ENCODE results near the gene MMP17. TPM values are rescaled to one million over a fixed set of nuclear protein-coding genes. Genes with fewer than 3 reads are reported as not detected.

The MMP17 gene
- total RNA-seq, 2 donors from 2014 or later: 10.9 to 12.0 TPM

GRCh38 chr12:131833288-131833895, 5.2 kb downstream of the MMP17 start:
- Histone ChIP-seq H3K4me3 (ENCODE audit: low read length) (no peak overlapping the region), H3K27ac (ENCODE audit: low read depth, low read length) (no peak overlapping the region), H3K9me3 (ENCODE audit: control insufficient read depth, low read length) (no peaks in the 10 kb centered on the region), H3K9ac (ENCODE audit: extremely low read depth, low read length, poor library complexity, severe bottlenecking) (no peak overlapping the region), H3K27me3 (ENCODE audit: control insufficient read depth, insufficient read depth, low read length, poor library complexity, severe bottlenecking) (peaks cover 29% of the 10 kb centered on the region), H3K4me1 (ENCODE audit: control insufficient read depth, insufficient read depth, low read length) (no peaks in the 10 kb centered on the region), H3K36me3 (ENCODE audit: control insufficient read depth, insufficient read depth, low read length) (no peaks in the 10 kb centered on the region)
- Mint-ChIP-seq H3K27me3 (ENCODE audit: insufficient read depth) (peaks cover 26% of the 10 kb centered on the region), H3K27ac (no peak overlapping the region), H3K4me1 (peaks cover 2% of the 10 kb centered on the region), H3K9me3 (no peaks in the 10 kb centered on the region), H3K36me3 (ENCODE audit: low read depth) (no peaks in the 10 kb centered on the region), H3K4me3 (no peak overlapping the region)
- no peak for DNase-seq
- TF ChIP-seq, protein P1, sequence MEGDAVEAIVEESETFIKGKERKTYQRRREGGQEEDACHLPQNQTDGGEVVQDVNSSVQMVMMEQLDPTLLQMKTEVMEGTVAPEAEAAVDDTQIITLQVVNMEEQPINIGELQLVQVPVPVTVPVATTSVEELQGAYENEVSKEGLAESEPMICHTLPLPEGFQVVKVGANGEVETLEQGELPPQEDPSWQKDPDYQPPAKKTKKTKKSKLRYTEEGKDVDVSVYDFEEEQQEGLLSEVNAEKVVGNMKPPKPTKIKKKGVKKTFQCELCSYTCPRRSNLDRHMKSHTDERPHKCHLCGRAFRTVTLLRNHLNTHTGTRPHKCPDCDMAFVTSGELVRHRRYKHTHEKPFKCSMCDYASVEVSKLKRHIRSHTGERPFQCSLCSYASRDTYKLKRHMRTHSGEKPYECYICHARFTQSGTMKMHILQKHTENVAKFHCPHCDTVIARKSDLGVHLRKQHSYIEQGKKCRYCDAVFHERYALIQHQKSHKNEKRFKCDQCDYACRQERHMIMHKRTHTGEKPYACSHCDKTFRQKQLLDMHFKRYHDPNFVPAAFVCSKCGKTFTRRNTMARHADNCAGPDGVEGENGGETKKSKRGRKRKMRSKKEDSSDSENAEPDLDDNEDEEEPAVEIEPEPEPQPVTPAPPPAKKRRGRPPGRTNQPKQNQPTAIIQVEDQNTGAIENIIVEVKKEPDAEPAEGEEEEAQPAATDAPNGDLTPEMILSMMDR (conservative IDR thresholded peaks at IDR 0.05): no peak
- 93 to 97% methylated on average over 15 to 23 of the region's 23 CpGs for WGBS, 2 experiments (ENCODE audit: insufficient coverage in 1 of 2, insufficient read length in 1 of 2)

GRCh38 chr12:131833896-131834641, 5.9 kb downstream of the MMP17 start:
- TF ChIP-seq, protein P1 (conservative IDR thresholded peaks at IDR 0.05): peak; percentile 75
- WGBS, 2 experiments (ENCODE audit: insufficient coverage in 1 of 2, insufficient read length in 1 of 2): 78 to 84% methylated on average over 7 to 21 of the region's 23 CpGs
- Histone ChIP-seq H3K4me1 (ENCODE audit: control insufficient read depth, insufficient read depth, low read length) (no peaks in the 10 kb centered on the region), H3K9me3 (ENCODE audit: control insufficient read depth, low read length) (no peaks in the 10 kb centered on the region), H3K27me3 (ENCODE audit: control insufficient read depth, insufficient read depth, low read length, poor library complexity, severe bottlenecking) (peaks cover 24% of the 10 kb centered on the region), H3K9ac (ENCODE audit: extremely low read depth, low read length, poor library complexity, severe bottlenecking) (no peak overlapping the region), H3K36me3 (ENCODE audit: control insufficient read depth, insufficient read depth, low read length) (no peaks in the 10 kb centered on the region), H3K27ac (ENCODE audit: low read depth, low read length) (no peak overlapping the region), H3K4me3 (ENCODE audit: low read length) (no peak overlapping the region)
- Mint-ChIP-seq H3K9me3 (no peaks in the 10 kb centered on the region), H3K27ac (no peak overlapping the region), H3K4me3 (no peak overlapping the region), H3K27me3 (ENCODE audit: insufficient read depth) (peaks cover 23% of the 10 kb centered on the region), H3K4me1 (peaks cover 2% of the 10 kb centered on the region), H3K36me3 (ENCODE audit: low read depth) (no peaks in the 10 kb centered on the region)
- peak; percentile 75 for DNase-seq

DNA sequence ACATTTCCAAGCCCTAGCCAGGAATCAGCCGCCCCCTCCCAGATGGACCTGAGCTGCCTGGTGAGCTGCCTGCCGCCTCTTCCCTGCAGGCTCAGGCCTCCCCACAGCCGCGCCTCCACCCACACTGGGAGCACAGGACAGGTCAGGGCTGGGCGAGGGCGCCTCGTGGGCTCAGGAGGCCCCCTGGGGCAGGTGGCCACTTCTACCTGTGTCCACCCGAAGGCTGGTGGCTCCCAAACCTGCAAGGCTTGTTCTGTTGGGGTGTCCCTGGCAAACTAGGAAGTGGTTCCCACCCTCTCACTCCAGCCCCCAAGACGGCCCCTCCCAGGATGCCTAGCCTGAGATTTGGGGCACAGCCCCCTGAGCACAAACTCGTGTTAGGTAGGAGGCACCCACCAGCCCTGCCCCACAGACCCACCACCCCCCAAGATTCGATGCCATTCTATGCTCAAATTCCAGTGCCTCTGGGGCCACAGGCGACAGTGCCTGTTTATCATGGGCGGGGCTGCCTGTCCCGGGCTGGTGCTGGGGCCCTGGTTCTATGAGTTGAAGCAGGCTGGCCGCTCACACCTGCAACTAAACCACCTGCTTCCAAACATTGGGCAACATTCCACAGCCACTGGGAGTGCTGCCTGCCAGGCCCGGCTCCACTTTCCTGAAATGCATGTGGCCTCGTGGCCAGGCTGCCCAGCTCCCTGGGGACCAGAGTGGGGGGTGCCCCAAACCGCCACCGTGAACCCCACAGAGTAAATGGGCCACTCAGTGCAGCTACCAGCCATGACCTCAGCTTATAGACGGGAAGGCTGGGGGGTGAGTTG, 6.8 kb downstream of the MMP17 start:
- DNase-seq: no peak
- Mint-ChIP-seq H3K9me3 (no peaks in the 10 kb centered on the region), H3K36me3 (ENCODE audit: low read depth) (no peaks in the 10 kb centered on the region), H3K4me3 (no peak overlapping the region), H3K27me3 (ENCODE audit: insufficient read depth) (peaks cover 14% of the 10 kb centered on the region), H3K4me1 (no peaks in the 10 kb centered on the region), H3K27ac (no peak overlapping the region)
- no peak overlapping the region for H3K27ac ChIP-seq (ENCODE audit: low read depth, low read length)
- no peaks in the 10 kb centered on the region for H3K9me3 ChIP-seq (ENCODE audit: control insufficient read depth, low read length)
- TF ChIP-seq, protein P1 (conservative IDR thresholded peaks at IDR 0.05): no peak
- no peaks in the 10 kb centered on the region for H3K4me1 ChIP-seq (ENCODE audit: control insufficient read depth, insufficient read depth, low read length)
- H3K9ac ChIP-seq (ENCODE audit: extremely low read depth, low read length, poor library complexity, severe bottlenecking): no peak overlapping the region
- H3K4me3 ChIP-seq (ENCODE audit: low read length): no peak overlapping the region
- no peaks in the 10 kb centered on the region for H3K36me3 ChIP-seq (ENCODE audit: control insufficient read depth, insufficient read depth, low read length)
- 89 to 92% methylated on average over 14 to 20 of the region's 20 CpGs for WGBS, 2 experiments (ENCODE audit: insufficient coverage in 1 of 2, insufficient read length in 1 of 2)
- peaks cover 14% of the 10 kb centered on the region for H3K27me3 ChIP-seq (ENCODE audit: control insufficient read depth, insufficient read depth, low read length, poor library complexity, severe bottlenecking)
